ENCODE results near the gene ABCC6. TPM values are rescaled to one million over a fixed set of nuclear protein-coding genes. Genes with fewer than 3 reads are reported as not detected.
"Not testable (repeated sequence)": the region's sequence is repeated elsewhere in the genome, so short reads cannot be mapped to it uniquely, and the experiment has no call there.

ABCC6 gene
- polyA plus RNA-seq, 3 donors, result 9.0 to 17.0 (median 9.2) TPM

DNA sequence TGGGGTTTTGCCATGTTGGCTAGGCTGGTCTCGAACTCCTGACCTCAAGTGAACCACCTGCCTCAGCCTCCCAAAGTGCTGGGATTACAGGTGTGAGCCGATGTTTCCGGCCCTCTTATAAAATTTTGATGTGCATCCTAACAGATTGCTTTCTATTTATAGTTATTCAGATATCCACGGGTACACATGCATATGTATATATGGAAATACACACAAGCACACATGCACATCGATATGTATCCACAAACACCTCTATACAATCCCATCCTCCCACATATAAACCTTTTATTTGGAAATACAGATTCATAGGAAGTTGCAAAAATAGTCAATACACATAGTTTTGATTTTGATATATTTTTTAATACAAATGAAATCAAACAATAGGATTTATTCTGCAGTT, 14.4 kb upstream of the ABCC6 start:
- H3K27ac ChIP-seq (ENCODE audit: low read depth, low read length), result not testable (repeated sequence)
- WGBS, 3 donors, result 75 to 98% (median 97%) methylated on average over 4 to 5 of the region's 5 CpGs

- WGBS, 3 donors, result 40 to 82% (median 76%) methylated on average over 6 of the region's 6 CpGs
- H3K27ac ChIP-seq (ENCODE audit: low read depth, low read length), result not testable (repeated sequence)
These were observed 13.8 kb upstream of the ABCC6 start for GRCh38 chr16:16237071-16237470.

DNA sequence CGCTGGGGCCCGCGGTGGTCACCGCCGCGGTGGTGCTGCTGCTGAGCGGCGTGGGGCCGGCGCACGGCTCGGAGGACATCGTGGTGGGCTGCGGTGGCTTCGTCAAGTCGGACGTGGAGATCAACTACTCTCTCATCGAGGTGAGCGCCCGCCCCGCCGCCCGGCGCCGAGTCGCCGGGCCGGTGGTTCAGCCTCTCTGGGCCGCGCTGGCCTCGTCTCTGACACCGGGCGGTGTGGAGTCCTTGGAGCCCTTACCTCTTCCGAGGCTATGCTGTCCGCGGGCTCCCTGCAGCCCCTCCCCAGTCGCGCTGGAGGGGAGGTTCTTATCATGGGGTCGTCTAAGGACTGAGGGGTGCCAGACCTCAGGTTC, 9.4 kb upstream of the ABCC6 start:
- not testable (repeated sequence) for H3K27ac ChIP-seq (ENCODE audit: low read depth, low read length)
- WGBS, 3 donors, result no CpG with 5 or more reads among the region's 39 CpGs

- 20 to 21% (median 20%) methylated on average over 1 to 19 of the region's 24 CpGs for WGBS, 3 donors
- not testable (repeated sequence) for H3K27ac ChIP-seq (ENCODE audit: low read depth, low read length)
These were observed 458 bp upstream of the ABCC6 start for GRCh38 chr16:16223662-16224241.

- not testable (repeated sequence) for H3K27ac ChIP-seq (ENCODE audit: low read depth, low read length)
- WGBS, 3 donors, result 93 to 100% (median 94%) methylated on average over 3 to 4 of the region's 9 CpGs
These were observed 1.9 kb downstream of the ABCC6 start for GRCh38 chr16:16221382-16221781.

GRCh38 chr16:16220449-16220848, 2.8 kb downstream of the ABCC6 start:
- not testable (repeated sequence) for H3K27ac ChIP-seq (ENCODE audit: low read depth, low read length)

GRCh38 chr16:16218787-16219186, 4.5 kb downstream of the ABCC6 start:
- WGBS, 3 donors, result no CpG with 5 or more reads among the region's 5 CpGs

More at GRCh38 chr16:16220449-16220848, 2.8 kb downstream of the ABCC6 start:
- 93 to 97% (median 95%) methylated on average over 5 to 8 of the region's 9 CpGs for WGBS, 3 donors

GRCh38 chr16:16218349-16218748, 4.9 kb downstream of the ABCC6 start:
- H3K27ac ChIP-seq (ENCODE audit: low read depth, low read length), result not testable (repeated sequence)
- no CpG with 5 or more reads among the region's 5 CpGs for WGBS, 3 donors

More at GRCh38 chr16:16218787-16219186, 4.5 kb downstream of the ABCC6 start:
- not testable (repeated sequence) for H3K27ac ChIP-seq (ENCODE audit: low read depth, low read length)

DNA sequence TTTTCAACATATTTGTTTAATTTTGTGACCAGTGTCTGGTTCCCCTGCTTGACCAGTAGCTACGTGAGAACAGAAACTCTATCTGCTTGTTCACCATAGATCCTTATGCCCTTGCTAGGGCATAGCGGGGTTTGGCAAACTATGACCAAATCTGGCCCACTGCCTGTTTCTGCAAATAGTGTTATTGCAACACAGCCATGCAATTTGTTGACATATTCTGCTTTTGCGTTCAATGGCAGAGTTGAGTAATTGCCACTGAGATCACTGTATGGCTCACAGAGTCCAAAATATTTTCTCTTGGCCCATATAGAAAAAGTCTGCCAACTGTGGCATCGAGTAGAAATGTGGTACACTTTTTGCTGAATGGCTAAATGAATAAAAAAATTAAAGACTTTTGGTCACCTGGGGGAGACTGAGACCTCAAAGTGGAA, 9.4 kb downstream of the ABCC6 start:
- 9 to 32% (median 19%) methylated on average over 2 of the region's 4 CpGs for WGBS, 3 donors
- H3K27ac ChIP-seq (ENCODE audit: low read depth, low read length), result not testable (repeated sequence)

DNA sequence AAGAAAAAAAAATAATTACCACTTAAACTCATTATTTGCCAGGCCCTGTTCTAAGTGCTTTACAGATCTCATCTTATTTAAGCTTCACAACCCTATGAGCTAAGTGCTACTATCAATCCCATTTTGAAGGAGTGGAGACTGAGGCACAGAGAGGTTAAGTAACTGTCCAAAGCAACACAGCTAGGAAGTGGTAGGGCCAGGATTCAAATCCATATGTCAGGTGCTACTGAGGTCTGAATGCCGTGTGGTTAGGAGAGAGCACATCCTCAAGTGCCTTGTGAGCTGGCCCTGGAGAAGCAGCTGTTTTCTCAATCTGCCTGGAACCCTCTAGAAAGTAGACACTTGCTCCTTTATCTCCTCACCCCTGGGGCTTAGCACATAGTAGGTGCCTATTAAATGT, 11.9 kb downstream of the ABCC6 start:
- H3K27ac ChIP-seq (ENCODE audit: low read depth, low read length), result not testable (repeated sequence)
- 81 to 90% (median 84%) methylated on average over 1 of the region's 1 CpG for WGBS, 3 donors

DNA sequence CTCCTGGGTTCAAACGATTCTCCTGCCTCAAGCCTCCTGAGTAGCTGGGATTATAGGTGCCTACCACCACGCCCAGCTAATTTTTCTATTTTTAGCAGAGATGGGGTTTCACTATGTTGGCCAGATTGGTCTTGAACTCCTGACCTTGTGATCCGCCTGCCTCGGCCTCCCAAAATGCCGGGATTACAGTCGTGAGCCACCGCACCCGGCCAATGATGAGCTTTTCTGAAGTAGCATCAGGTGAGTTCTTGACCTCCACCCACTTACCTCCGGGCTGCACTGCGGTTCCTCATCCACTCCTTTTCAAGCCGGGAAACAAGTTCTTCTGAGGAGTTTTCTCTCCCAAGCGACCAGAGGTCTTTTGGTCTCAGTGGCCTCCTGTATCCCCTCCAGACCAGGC, 14.8 kb downstream of the ABCC6 start:
- not testable (repeated sequence) for H3K27ac ChIP-seq (ENCODE audit: low read depth, low read length)
- 91 to 94% (median 91%) methylated on average over 11 to 12 of the region's 12 CpGs for WGBS, 3 donors

DNA sequence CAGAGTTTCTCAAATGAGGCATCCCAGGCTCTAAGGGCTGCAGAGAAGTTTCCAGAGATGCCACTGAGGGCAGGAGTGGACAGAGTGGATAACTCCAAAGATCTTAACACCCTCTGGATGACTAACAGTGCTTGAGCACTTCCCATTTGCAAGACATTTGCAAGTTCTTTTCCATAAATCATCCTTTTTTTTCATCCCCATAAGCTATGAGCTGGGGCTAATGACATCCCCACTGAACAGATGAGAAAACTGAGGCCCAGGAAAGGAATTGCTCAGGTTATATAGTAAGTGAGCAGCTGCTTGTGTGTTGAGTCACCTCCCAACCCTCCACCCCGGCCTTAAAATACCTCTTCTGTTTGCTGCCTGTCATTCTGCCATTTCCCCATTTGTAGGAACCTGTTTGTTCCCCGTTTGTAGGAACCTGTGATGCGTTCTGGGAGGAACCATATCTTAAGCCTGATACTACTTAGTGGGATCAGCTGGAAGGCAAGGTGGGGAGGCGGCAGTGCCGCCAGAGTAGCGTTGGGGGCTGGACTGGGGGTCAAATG, 15.4 kb downstream of the ABCC6 start:
- 67 to 74% (median 74%) methylated on average over 6 of the region's 6 CpGs for WGBS, 3 donors
- H3K27ac ChIP-seq (ENCODE audit: low read depth, low read length), result not testable (repeated sequence)

GRCh38 chr16:16207097-16207786, 16.1 kb downstream of the ABCC6 start:
- WGBS, 3 donors, result 37 to 50% (median 44%) methylated on average over 3 to 4 of the region's 4 CpGs

DNA sequence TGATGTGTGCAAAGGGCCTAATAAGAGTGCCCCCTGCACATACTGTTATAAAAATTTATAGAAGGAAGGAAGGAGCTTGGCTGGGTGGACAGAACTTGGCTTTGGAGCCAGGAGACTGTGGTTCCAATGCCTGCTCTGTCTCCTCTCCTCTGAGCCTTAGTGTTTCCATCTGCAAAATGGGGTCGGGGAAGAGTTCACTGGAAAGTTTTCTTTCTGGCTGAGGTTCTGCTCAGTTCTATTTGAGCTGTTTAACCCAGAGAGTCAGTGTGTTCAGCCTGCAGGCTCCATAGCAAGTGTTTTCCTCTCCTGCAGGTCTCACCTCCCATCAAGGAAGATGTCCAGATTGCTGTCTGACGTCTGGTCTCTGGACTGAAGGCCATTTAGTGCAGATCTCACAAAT, 17.4 kb downstream of the ABCC6 start:
- H3K27ac ChIP-seq (ENCODE audit: low read depth, low read length), result not testable (repeated sequence)
- 73 to 94% (median 93%) methylated on average over 2 of the region's 2 CpGs for WGBS, 3 donors

More at GRCh38 chr16:16207097-16207786, 16.1 kb downstream of the ABCC6 start:
- H3K27ac ChIP-seq (ENCODE audit: low read depth, low read length), result not testable (repeated sequence)

DNA sequence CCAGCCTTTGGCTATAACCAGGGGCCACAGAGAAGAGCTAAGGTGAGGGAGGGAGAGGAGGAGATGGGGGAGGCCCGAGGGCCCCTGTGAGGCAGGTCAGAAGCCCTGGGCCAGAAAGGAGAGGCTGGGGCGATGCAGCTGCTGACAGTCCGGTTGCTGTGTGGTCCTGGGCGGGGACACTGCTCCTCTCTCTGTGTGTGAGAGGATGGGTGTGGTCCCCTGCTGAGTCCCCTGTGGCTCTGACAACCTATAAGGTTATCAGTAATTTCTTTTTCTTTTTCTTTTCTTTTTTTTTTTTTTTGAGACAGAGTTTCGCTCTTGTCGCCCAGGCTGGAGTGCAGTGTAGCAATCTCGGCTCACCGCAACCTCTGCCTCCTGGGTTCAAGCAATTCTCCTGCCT, 18.7 kb downstream of the ABCC6 start:
- 66 to 80% (median 74%) methylated on average over 3 to 8 of the region's 8 CpGs for WGBS, 3 donors
- not testable (repeated sequence) for H3K27ac ChIP-seq (ENCODE audit: low read depth, low read length)

DNA sequence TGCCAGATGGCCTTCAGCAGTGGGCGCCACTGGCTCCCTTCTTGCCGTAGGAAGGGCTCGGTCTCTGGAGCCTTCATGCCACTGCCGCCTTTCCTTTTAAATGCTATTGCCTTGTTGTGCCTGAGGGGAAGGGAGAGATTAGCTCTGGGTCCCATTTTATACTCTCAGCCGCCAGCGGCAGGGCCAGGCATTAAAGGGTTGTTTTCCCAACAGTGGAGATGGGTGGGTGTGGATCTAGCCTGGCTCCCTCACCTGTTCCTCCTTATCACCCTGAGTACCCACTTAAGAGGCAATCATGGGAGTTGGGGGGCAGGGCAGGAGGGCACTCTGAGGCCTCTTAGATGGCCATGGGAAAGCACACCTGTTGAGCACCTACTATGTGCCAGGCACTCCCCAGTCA, 19.8 kb downstream of the ABCC6 start:
- 93 to 98% (median 93%) methylated on average over 6 of the region's 6 CpGs for WGBS, 3 donors
- H3K27ac ChIP-seq (ENCODE audit: low read depth, low read length), result not testable (repeated sequence)

DNA sequence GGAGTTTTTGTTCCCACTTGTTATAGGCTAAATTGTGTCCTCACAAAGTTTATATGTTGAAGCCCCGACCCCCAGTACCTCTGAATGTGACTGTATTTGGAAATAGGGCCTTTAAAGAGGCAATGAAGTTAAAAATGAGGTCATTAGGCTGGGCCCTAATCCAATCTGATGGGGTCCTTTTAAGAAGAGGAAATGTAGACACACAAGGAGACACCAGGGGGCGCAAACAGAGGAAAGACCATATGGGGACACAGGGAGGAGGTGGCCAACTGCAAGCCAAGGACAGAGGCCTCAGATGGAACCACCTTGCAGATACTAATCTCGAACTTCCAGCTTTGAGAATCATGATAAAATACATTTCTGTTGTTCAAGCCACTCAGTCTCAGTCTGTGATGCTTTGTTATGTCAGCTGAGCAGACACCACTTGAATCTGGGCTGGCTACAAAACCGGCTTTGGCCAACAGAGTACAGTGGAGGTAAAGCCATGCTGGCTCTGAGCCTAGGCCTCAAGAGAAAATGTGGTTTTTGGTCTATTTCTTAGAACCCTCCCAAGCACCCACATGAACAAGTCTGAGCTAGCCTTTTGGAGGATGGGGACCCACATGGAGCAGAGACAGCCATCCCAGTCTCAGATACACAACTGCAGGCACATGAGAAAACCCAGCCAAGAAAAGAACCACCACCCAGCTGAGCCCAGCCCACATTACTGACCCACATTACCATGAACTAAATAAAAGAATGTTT, 20.7 kb downstream of the ABCC6 start:
- WGBS, 3 donors, result 34 to 66% (median 53%) methylated on average over 3 to 4 of the region's 4 CpGs

DNA sequence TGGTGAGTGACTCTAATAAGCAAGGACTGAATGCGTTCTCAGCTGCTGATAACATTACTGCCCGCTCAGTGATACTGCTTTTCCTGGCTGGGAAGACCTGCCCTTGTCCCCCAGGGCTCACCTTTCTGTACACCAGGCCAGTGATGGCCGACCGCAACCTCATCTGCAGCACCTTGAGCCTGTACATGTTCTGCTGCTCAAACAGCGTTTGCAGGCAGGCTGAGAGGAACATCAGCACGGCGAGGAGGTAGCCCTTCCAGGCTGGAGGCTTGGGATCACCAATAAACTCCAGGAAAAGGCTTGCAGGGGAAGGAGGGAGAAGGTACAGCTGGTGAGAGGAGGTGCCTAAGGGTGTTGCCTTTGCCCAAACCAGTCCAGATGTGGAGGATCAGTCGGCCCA, 21.4 kb downstream of the ABCC6 start:
- WGBS, 3 donors, result 84 to 87% (median 86%) methylated on average over 7 of the region's 8 CpGs

More for the DNA sequence above, 20.7 kb downstream of the ABCC6 start:
- not testable (repeated sequence) for H3K27ac ChIP-seq (ENCODE audit: low read depth, low read length)

DNA sequence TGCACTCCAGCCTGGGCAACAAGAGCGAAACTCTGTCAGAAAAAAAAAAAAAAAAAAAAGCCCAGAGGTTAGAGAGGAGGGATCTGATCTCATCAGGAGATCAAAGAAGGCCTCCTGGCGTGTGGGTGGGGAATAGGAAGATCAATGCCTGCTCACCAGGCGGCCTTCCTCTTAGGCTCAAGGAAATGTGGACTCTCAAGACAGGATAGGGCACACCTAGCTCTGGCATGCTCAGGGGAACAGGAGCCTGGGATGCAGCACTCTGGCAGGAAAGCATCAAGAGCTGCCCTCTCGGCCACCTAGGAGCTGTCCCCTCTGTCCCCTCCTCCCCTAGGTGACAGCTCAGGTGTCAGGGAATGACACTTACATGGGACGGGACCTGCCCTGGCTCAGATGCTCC, 22.9 kb downstream of the ABCC6 start:
- H3K27ac ChIP-seq (ENCODE audit: low read depth, low read length), result not testable (repeated sequence)
- 82 to 100% (median 86%) methylated on average over 2 to 5 of the region's 5 CpGs for whole genome bisulfite sequencing, 3 donors

More for the DNA sequence above, 21.4 kb downstream of the ABCC6 start:
- H3K27ac ChIP-seq (ENCODE audit: low read depth, low read length), result not testable (repeated sequence)
